Pancreas (tissue), 10 donors: ENCODE results near the gene TRPM5. TPM values are rescaled to one million over a fixed set of nuclear protein-coding genes. Genes with fewer than 3 reads are reported as not detected.
A peak's percentile ranks its signal among the peaks of the same experiment; 100 is the strongest.

Experiments used
- ATAC-seq, 4 donors: fragments of 200-7000 bp; cut with Tn5 transposase; one replicate each; pipeline versions ENCODE4 v1.8.0 to v1.9.1; 2020; ENCODE audit warnings: mild to moderate bottlenecking in 4 of 4, moderate library complexity in 4 of 4
- DNase-seq, 6 donors: peaks; one replicate each; pipeline ENCODE4 v3.0.0-alpha.2; 2020
- FAIRE-seq: peaks from 2 replicates; lab custom pipeline; 2012; peaks lifted over from hg19 to GRCh38; lab: Jason Lieb, UNC
- H3K27ac ChIP-seq, 4 donors: fragments of 200-600 bp; sonication (generic); 1 replicate in 3 of 4; 2 replicates in 1 of 4; pipeline versions ENCODE4 v1.5.0 to v1.8.0; 2020
- H3K27me3 ChIP-seq, 4 donors: fragments of 200-600 bp; one replicate each; pipeline ENCODE4 v1.8.0; 2021
- H3K36me3 ChIP-seq, 3 donors: fragments of 200-600 bp; sonication (generic) in 1 of 3; one replicate each; pipeline versions ENCODE4 v1.5.0 to v1.8.0; 2020 to 2021
- H3K4me1 ChIP-seq, 3 donors: fragments of 200-600 bp; one replicate each; pipeline ENCODE4 v1.8.0; 2021
- H3K4me3 ChIP-seq, 4 donors: fragments of 200-600 bp; sonication (generic) in 2 of 4; one replicate each; pipeline versions ENCODE4 v1.5.0 to v1.8.0; 2020 to 2021
- H3K9me3 ChIP-seq, 4 donors: fragments of 200-600 bp; one replicate each; pipeline ENCODE4 v1.8.0; 2021
- WGBS, 2 donors: extraction: QIAGEN DNeasy Blood & Tissue Kit; methylation state at CpG; one replicate each; pipeline ENCODE4 v1.1.7; 2013; 5-methylcytosine and 5-hydroxymethylcytosine counted together
- intact Hi-C, 3 donors: fragments of 100-400 bp; cut with DNase I; formaldehyde crosslinking; loops; one replicate each; pipeline versions ENCODE4 v1.11.1 to v1.14.2; 2022
- polyA plus RNA-seq, 2 donors: library from polyadenylated mRNA; stranded (reverse); fragments of 200-250 nt; gene quantifications; one replicate each; pipeline ENCODE4 v1.2.3, GENCODE V29; 2013
- total RNA-seq, 6 donors: library from RNA; stranded (reverse); fragmentation: NEBNext Ultra II Directional in 4 of 6; extraction: Animal tissue kit (Norgen Biotek cat#: 25700) in 4 of 6; gene quantifications; one replicate each; pipeline versions ENCODE4 v1.2.1 to v1.2.4, GENCODE V29; 2021 to 2023
- TF ChIP-seq, protein P1 (sequence below), 4 donors: fragments of 200-600 bp; sonication (generic) in 3 of 4; IDR thresholded peaks; one replicate each; pipeline versions ENCODE4 v1.5.0 to v1.8.0; 2021; ENCODE audit warnings: antibody characterized with exemption in 4 of 4
- donor health status: healthy with polysubstance abuse.
- donor health status: DM: no; HTN: no; CAD: no; lungs with moderate emphysema.
- donor health status: DM: no; HTN: no; CAD: no.
- donor health status: control.
- donor health status: control.
- donor health status: Bipolar disorder and iron deficiency.
- donor health status: DM: yes; HTN: yes; CAD: no.
- donor health status: DM: no; HTN: no; CAD: no.
- donor health status: DM: no; HTN: no; CAD: no.
- donor health status: DM: yes; HTN: yes; CAD: no.

The TRPM5 gene
- total and polyA plus RNA-seq, 8 donors: 0.51 to 4.8 (median 1.2) TPM

DNA sequence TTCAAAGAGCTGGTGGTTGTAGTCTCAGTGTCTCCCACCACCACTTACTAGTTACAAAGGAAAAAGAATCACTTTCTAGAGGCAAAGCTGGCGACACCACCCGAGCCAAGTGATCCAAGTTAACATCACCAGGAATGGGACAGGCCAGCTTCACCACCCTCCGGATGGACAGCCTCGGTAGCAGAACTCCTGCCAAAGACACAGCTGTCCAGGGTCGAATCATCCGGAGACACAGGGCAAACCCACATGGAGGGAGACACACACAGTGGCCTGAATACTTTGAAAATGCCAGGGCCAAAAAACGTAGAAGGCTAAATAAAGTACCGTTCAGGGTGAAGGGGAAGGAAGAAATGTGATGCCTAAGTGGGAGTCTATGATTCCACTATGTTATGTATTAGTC lies 33.6 kb upstream of the TRPM5 start:
- H3K27me3 ChIP-seq: no peaks in the 10 kb centered on the region
- no peaks in the 10 kb centered on the region for H3K9me3 ChIP-seq
- 89 to 90% methylated on average over 8 of the region's 8 CpGs for WGBS, 2 donors
- no peak overlapping the region for H3K4me3 ChIP-seq
- no peaks in the 10 kb centered on the region for H3K36me3 ChIP-seq
- peak in 1 of 6 donors; percentile 15 for DNase-seq
- ATAC-seq: no peak
- H3K4me1 ChIP-seq: peaks cover 0 to 5% (median 2%) of the 10 kb centered on the region in 3 donors
- TF ChIP-seq, protein P1, sequence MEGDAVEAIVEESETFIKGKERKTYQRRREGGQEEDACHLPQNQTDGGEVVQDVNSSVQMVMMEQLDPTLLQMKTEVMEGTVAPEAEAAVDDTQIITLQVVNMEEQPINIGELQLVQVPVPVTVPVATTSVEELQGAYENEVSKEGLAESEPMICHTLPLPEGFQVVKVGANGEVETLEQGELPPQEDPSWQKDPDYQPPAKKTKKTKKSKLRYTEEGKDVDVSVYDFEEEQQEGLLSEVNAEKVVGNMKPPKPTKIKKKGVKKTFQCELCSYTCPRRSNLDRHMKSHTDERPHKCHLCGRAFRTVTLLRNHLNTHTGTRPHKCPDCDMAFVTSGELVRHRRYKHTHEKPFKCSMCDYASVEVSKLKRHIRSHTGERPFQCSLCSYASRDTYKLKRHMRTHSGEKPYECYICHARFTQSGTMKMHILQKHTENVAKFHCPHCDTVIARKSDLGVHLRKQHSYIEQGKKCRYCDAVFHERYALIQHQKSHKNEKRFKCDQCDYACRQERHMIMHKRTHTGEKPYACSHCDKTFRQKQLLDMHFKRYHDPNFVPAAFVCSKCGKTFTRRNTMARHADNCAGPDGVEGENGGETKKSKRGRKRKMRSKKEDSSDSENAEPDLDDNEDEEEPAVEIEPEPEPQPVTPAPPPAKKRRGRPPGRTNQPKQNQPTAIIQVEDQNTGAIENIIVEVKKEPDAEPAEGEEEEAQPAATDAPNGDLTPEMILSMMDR (IDR thresholded peaks at IDR 0.05): no peak
- intact Hi-C loops: no loop called here
- no peak overlapping the region for H3K27ac ChIP-seq
- no peak for FAIRE-seq

DNA sequence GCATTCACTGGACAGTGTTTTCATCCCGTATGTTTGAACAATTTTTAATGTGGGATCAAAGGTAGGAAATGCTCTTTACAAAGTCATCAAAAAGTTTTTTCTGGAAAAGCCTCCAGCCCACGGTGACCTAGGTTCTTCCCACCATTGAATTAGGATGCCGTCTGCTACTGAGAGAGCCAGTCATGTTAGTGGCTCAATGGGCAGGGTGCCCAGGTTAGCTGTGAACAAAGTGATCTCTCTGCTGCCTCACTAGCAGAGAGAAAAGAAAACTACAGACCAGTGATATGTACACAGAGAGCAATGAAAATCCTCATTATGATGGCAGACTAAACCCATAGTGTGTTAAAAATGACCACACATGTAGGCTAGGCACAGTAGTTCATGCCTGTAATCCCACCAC lies 32.9 kb upstream of the TRPM5 start:
- DNase-seq (peak in 1 of 6 donors; percentile 30), ATAC-seq (peak in 2 of 4 donors; percentile 15 to 34), FAIRE-seq (no peak)
- H3K27ac ChIP-seq: no peak overlapping the region
- 69 to 76% methylated on average over 3 of the region's 3 CpGs for WGBS, 2 donors
- H3K9me3 ChIP-seq: no peaks in the 10 kb centered on the region
- no peak overlapping the region for H3K4me3 ChIP-seq
- no peaks in the 10 kb centered on the region for H3K36me3 ChIP-seq
- TF ChIP-seq, protein P1 (IDR thresholded peaks at IDR 0.05): no peak
- H3K4me1 ChIP-seq: peaks cover 0 to 5% (median 0%) of the 10 kb centered on the region in 3 donors
- intact Hi-C loops: no loop called here
- H3K27me3 ChIP-seq: no peaks in the 10 kb centered on the region

DNA sequence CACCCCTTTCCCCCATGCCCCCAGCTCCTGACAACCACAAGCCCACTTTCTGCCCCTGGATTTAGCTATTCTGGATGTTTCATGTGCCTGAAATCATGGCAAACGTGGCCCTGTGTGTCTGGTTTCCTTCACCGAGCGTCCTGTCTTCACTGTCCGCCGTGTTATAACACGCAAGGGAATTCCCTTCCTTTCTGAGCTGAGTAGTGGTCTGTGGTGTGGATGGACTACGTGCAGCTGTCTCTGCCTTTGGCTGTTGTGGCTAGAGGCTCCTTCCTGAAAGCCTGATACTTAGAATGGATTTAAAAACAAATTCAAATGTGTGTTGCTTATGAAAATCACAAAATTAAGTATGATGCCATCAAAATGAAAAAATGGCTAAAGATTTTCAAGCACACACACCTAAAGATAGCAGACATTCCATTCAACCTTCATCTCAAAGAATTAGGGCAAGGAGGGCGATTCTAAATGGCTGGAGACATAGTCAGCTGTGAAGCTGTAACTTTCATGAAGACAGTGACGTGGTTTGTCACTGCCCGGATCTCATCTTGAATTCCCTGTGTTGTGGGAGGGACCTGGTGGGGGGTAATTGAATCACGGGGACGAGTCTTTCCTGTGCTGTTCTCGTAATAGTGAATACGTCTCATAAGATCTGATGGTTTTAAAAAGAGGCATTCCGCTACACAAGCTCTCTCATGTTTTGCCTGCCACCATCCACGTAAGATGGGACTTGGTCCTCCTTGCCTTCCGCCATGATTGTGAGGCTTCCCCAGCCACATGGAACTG lies 31.0 kb upstream of the TRPM5 start:
- peak in 1 of 6 donors; percentile 7 for DNase-seq
- 89% methylated on average over 17 of the region's 17 CpGs for WGBS, 2 donors

DNA sequence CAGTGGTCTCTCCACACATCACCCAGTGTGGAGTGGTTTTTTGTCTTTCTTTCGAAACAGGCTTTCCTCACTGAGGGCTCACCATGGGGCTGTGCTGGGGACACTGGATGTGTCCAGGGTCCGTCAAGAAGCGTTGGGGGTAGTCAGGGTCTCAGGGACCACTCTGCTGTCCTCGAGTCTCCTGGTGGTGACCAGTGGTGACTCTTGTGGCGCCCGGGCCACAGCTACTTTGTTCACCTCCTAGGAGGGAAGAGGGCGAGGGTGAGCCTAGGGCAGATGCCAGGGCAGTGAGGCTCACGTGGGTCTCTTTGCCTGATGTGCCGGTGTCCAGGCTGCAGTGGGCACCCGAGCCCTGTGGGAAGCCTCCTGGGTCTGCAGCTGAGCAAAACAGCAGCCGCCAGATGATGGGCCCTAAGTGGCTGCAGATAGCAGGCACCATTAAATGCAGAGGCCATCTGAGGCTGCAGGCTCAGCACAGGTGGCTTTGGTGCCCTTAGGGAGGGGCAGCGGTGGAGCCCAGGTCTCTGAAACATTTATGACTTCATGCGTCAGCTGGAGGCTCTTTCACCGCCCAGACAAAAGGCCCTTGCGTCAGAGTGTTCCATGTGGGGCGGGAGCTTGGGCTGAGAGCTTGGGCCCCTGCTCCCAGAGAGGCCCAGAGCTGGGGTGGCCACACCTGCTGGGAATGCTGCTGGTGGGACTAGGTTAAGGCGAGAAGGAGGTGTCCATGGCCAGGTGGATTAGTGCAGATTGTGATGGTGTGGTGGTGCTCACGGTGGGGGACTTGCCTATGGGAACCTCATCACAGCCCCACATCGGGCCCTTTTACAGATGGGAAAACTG lies 30.0 kb upstream of the TRPM5 start:
- H3K27ac ChIP-seq: no peak overlapping the region
- no peaks in the 10 kb centered on the region for H3K27me3 ChIP-seq
- peaks cover 0 to 5% (median 0%) of the 10 kb centered on the region in 3 donors for H3K4me1 ChIP-seq
- FAIRE-seq: no peak
- WGBS, 2 donors: 73 to 84% methylated on average over 19 of the region's 19 CpGs
- intact Hi-C loops: no loop called here
- ATAC-seq: peak; percentile 36 to 72 (median 45)
- TF ChIP-seq, protein P1 (IDR thresholded peaks at IDR 0.05): no peak
- peak in 1 of 6 donors; percentile 40 for DNase-seq
- H3K9me3 ChIP-seq: no peaks in the 10 kb centered on the region
- no peaks in the 10 kb centered on the region for H3K36me3 ChIP-seq
- H3K4me3 ChIP-seq: no peak overlapping the region

More for the DNA sequence above, 31.0 kb upstream of the TRPM5 start:
- TF ChIP-seq, protein P1 (IDR thresholded peaks at IDR 0.05): no peak
- ATAC-seq (no peak), FAIRE-seq (no peak)
- H3K9me3 ChIP-seq: no peaks in the 10 kb centered on the region
- intact Hi-C loops: no loop called here
- no peaks in the 10 kb centered on the region for H3K27me3 ChIP-seq
- no peak overlapping the region for H3K4me3 ChIP-seq
- H3K27ac ChIP-seq: no peak overlapping the region
- peaks cover 0 to 5% (median 0%) of the 10 kb centered on the region in 3 donors for H3K4me1 ChIP-seq
- no peaks in the 10 kb centered on the region for H3K36me3 ChIP-seq
